Subcutaneous abdominal adipose tissue (tissue), 5 donors: ENCODE results near the gene WDR38.
A peak's percentile ranks its signal among the peaks of the same experiment; 100 is the strongest.
"Not testable (repeated sequence)": the region's sequence is repeated elsewhere in the genome, so short reads cannot be mapped to it uniquely, and the experiment has no call there.

Source experiments
- H3K27ac ChIP-seq: one replicate; pipeline ENCODE4 v1.7.0; 2013; ENCODE audit warnings: low read depth, mild to moderate bottlenecking, inconsistent platforms, low read length, moderate library complexity
- H3K27me3 ChIP-seq, 5 donors: one replicate each; pipeline ENCODE4 v1.7.0; 2013; ENCODE audit warnings: low read length in 5 of 5, inconsistent platforms in 1 of 5; ENCODE audit not compliant: control insufficient read depth in 5 of 5, insufficient read depth in 4 of 5
- H3K36me3 ChIP-seq, 5 donors: one replicate each; pipeline ENCODE4 v1.7.0; 2013; ENCODE audit warnings: low read length in 5 of 5; ENCODE audit not compliant: control insufficient read depth in 5 of 5, insufficient read depth in 5 of 5
- H3K4me1 ChIP-seq, 5 donors: one replicate each; pipeline ENCODE4 v1.7.0; 2013; ENCODE audit warnings: low read length in 5 of 5, mild to moderate bottlenecking in 3 of 5, moderate library complexity in 1 of 5; ENCODE audit not compliant: control insufficient read depth in 5 of 5, insufficient read depth in 5 of 5
- H3K4me3 ChIP-seq, 5 donors: one replicate each; pipeline ENCODE4 v1.7.0; 2013; ENCODE audit warnings: low read length in 5 of 5, low read depth in 1 of 5
- H3K9ac ChIP-seq, 5 donors: one replicate each; pipeline ENCODE4 v1.7.0; 2013; ENCODE audit warnings: low read length in 5 of 5, mild to moderate bottlenecking in 4 of 5, moderate library complexity in 3 of 5
- H3K9me3 ChIP-seq, 5 donors: one replicate each; pipeline ENCODE4 v1.7.0; 2013; ENCODE audit warnings: low read length in 5 of 5; ENCODE audit not compliant: control insufficient read depth in 5 of 5
- donor health status: healthy.
- donor health status: healthy.
- donor health status: healthy.
- donor health status: healthy.
- donor health status: healthy.

The WDR38 gene

GRCh38 chr9:124844291-124844690, 9.0 kb upstream of the WDR38 start:
- Histone ChIP-seq H3K9ac (no peak overlapping the region), H3K4me1 (peaks cover 0 to 5% (median 0%) of the 10 kb centered on the region in 5 donors), H3K36me3 (no peaks in the 10 kb centered on the region), H3K9me3 (no peaks in the 10 kb centered on the region), H3K27ac (no peak overlapping the region), H3K4me3 (no peak overlapping the region), H3K27me3 (peaks cover 0 to 4% (median 0%) of the 10 kb centered on the region in 5 donors)

GRCh38 chr9:124846467-124846866, 6.8 kb upstream of the WDR38 start:
- H3K9ac ChIP-seq, H3K27ac ChIP-seq, H3K9me3 ChIP-seq, H3K27me3 ChIP-seq, H3K4me3 ChIP-seq, H3K36me3 ChIP-seq: not testable (repeated sequence)
- peaks cover 0 to 14% (median 7%) of the 10 kb centered on the region in 5 donors for H3K4me1 ChIP-seq

DNA sequence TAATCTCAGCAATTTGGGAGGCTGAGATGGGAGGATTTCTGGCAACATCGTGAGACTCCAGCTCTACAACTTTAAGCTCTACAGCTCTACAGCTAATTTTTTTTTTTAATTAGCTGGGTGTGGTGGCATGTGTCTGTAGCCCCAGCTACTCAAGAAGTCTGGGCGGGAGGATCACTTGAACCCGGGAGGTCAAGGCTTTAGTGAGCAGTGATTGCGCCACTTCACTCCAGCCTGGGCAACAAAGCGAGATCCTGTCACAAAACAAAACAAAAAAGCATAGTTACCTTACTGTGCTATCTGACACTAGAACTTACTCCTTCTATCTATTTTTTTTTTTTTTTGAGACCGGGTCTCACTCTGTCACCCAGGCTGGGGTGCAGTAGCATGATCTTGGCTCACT, 6.3 kb upstream of the WDR38 start:
- Histone ChIP-seq H3K27ac (no peak overlapping the region), H3K9me3 (no peaks in the 10 kb centered on the region), H3K4me3 (no peak overlapping the region), H3K9ac (no peak overlapping the region), H3K36me3 (no peaks in the 10 kb centered on the region), H3K4me1 (peaks cover 0 to 16% (median 7%) of the 10 kb centered on the region in 5 donors), H3K27me3 (peaks cover 0 to 4% (median 0%) of the 10 kb centered on the region in 5 donors)

GRCh38 chr9:124849801-124850200, 3.5 kb upstream of the WDR38 start:
- Histone ChIP-seq H3K9ac (no peak overlapping the region), H3K4me1 (peaks cover 5 to 32% (median 22%) of the 10 kb centered on the region in 5 donors), H3K9me3 (no peaks in the 10 kb centered on the region), H3K27ac (no peak overlapping the region), H3K4me3 (no peak overlapping the region), H3K27me3 (peaks cover 0 to 4% (median 0%) of the 10 kb centered on the region in 5 donors), H3K36me3 (no peaks in the 10 kb centered on the region)

- H3K27ac ChIP-seq = no peak overlapping the region
- H3K27me3 ChIP-seq = peaks cover 0 to 4% (median 0%) of the 10 kb centered on the region in 5 donors
- H3K4me3 ChIP-seq = peak overlapping the region; percentile 48 to 63 (median 52)
- peaks cover 5 to 32% (median 22%) of the 10 kb centered on the region in 5 donors for H3K4me1 ChIP-seq
- H3K36me3 ChIP-seq = peaks cover 0 to 15% (median 7%) of the 10 kb centered on the region in 5 donors
- H3K9ac ChIP-seq = peak overlapping the region in 4 of 5 donors; percentile 1 to 70 (median 39)
- H3K9me3 ChIP-seq = no peaks in the 10 kb centered on the region
Observed at GRCh38 chr9:124852121-124852828, 985 bp upstream of the WDR38 start.

DNA sequence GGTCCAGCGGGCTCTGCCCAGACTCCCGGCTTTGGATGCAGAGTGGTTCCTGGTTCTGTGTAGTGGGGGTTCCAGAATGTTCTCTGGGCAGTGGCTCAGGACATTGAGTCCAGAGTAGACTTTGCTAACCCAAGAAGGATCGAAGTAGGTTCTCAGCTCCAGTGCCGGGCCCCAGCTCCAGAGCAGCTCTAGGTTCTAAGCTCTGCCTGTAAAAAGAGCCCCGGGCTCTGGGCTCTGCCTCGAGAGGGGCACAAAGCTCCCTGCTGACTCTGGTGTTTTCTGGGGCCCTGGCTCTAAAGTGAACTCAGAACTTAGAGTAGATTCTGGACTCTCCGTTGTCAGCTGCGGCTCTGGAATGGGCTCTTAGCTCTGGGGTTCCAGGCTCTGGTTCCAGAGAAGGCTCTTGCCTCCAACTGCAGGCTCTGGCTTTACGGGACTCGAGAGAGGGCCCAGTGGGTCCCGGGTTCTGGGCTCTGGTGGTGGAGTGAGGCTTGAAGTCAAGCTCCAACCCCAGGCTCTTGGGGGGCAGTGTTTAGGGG, 414 bp downstream of the WDR38 start:
- H3K4me3 ChIP-seq = peak overlapping the region in 3 of 5 donors; percentile 52 to 63 (median 60)
- no peak overlapping the region for H3K27ac ChIP-seq
- peaks cover 0 to 2% (median 0%) of the 10 kb centered on the region in 5 donors for H3K27me3 ChIP-seq
- H3K9me3 ChIP-seq = no peaks in the 10 kb centered on the region
- H3K36me3 ChIP-seq = peaks cover 0 to 29% (median 21%) of the 10 kb centered on the region in 5 donors
- peaks cover 5 to 32% (median 23%) of the 10 kb centered on the region in 5 donors for H3K4me1 ChIP-seq
- peak overlapping the region in 3 of 5 donors; percentile 14 to 68 (median 36) for H3K9ac ChIP-seq

GRCh38 chr9:124854161-124854560, 901 bp downstream of the WDR38 start:
- H3K36me3 ChIP-seq = peaks cover 0 to 34% (median 26%) of the 10 kb centered on the region in 5 donors
- no peak overlapping the region for H3K9ac ChIP-seq
- H3K27ac ChIP-seq = no peak overlapping the region
- H3K27me3 ChIP-seq = no peaks in the 10 kb centered on the region
- no peak overlapping the region for H3K4me3 ChIP-seq
- H3K9me3 ChIP-seq = no peaks in the 10 kb centered on the region
- H3K4me1 ChIP-seq = peaks cover 5 to 37% (median 28%) of the 10 kb centered on the region in 5 donors

- Histone ChIP-seq H3K4me1 (peaks cover 5 to 38% (median 30%) of the 10 kb centered on the region in 5 donors), H3K27ac (no peak overlapping the region), H3K36me3 (peaks cover 0 to 40% (median 33%) of the 10 kb centered on the region in 5 donors), H3K27me3 (no peaks in the 10 kb centered on the region), H3K9ac (no peak overlapping the region), H3K4me3 (no peak overlapping the region), H3K9me3 (no peaks in the 10 kb centered on the region)
Observed at GRCh38 chr9:124854822-124855221, 1.6 kb downstream of the WDR38 start.

DNA sequence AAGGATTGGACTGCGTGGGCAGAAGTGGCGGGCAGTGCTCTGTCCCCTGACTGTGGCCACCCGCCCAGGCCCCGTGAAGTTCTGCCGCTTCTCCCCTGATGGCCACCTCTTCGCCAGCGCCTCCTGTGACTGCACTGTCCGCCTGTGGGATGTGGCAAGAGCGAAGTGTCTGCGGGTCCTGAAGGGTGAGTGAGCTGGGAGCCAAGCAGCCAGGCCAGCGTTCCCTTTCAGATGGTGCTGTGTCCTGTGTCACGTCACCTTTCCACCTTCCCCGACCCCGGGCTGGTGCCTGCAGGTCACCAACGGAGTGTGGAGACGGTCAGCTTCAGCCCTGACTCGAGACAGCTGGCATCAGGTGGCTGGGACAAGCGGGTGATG, 2.3 kb downstream of the WDR38 start:
- Histone ChIP-seq H3K4me3 (no peak overlapping the region), H3K36me3 (peaks cover 0 to 48% (median 40%) of the 10 kb centered on the region in 5 donors), H3K27ac (no peak overlapping the region), H3K9ac (no peak overlapping the region), H3K27me3 (no peaks in the 10 kb centered on the region), H3K9me3 (no peaks in the 10 kb centered on the region), H3K4me1 (peaks cover 11 to 41% (median 34%) of the 10 kb centered on the region in 5 donors)
